ENCODE data around the gene FAM3A. TPM values are rescaled to one million over a fixed set of nuclear protein-coding genes. Genes with fewer than 3 reads are reported as not detected.
"Not testable (repeated sequence)": the region's sequence is repeated elsewhere in the genome, so short reads cannot be mapped to it uniquely, and the experiment has no call there.

FAM3A gene
- polyA plus RNA-seq, 1 donor from 2014 or later, result 19.5 TPM

DNA sequence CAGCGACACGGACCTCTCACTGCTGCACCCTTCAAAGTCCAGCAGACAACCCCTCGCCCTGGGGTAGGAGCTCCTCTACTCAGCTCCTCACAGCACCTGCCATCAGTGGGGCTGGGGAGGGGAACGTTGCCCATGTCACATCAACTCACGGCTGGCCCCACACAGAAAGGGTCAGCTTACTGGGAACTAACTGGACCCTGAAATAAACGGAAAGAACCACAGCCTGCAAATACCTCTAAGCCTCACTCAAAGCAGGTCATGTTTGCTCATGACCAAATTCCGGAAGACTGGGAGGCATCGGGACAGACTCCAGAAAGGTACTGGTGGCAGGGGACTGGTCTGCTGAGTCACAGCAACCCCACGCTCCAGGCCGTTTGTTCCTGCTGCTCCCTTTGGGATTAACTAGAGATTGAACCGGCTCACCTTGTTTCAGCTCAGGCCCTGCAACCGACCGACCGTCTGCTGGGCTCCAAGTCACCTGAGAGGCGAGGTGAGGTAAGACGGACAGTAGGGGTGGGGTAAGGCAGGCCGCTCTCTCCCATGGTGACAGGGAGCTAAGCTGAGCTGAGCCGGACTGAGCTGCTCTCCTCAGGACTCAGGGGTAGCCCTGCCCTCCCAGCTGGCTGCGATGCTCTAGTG lies 25.0 kb upstream of the FAM3A start:
- Histone ChIP-seq H2AFZ (ENCODE audit: low read depth, low read length) (no peak overlapping the region), H3K27me3 (ENCODE audit: insufficient read depth, low read depth, low read length) (no peaks in the 10 kb centered on the region), H3K27ac (ENCODE audit: low read length) (no peak overlapping the region), H3K9ac (ENCODE audit: low read length) (no peak overlapping the region), H4K20me1 (ENCODE audit: insufficient read depth) (no peaks in the 10 kb centered on the region), H3K4me2 (ENCODE audit: low read length) (no peak overlapping the region), H3K4me3 (ENCODE audit: low read length) (no peak overlapping the region), H3K9me3 (ENCODE audit: low read length) (no peaks in the 10 kb centered on the region), H3K79me2 (replicated peaks; ENCODE audit: insufficient read depth, low read length) (no peaks in the 10 kb centered on the region), H3K36me3 (ENCODE audit: insufficient read depth, low read length) (no peaks in the 10 kb centered on the region), H3K9me2 (ENCODE audit: insufficient read depth, low read length) (no peaks in the 10 kb centered on the region), H3F3A (ENCODE audit: insufficient read depth, low read length, poor library complexity, severe bottlenecking) (no peaks in the 10 kb centered on the region)
- no peak for TF ChIP-seq SMC3 (conservative IDR thresholded peaks at IDR 0.05; ENCODE audit: poor library complexity)
- no peak for TF ChIP-seq CTCF (IDR thresholded peaks at IDR 0.05; ENCODE audit: poor library complexity, severe bottlenecking)
- TF ChIP-seq, protein P1, sequence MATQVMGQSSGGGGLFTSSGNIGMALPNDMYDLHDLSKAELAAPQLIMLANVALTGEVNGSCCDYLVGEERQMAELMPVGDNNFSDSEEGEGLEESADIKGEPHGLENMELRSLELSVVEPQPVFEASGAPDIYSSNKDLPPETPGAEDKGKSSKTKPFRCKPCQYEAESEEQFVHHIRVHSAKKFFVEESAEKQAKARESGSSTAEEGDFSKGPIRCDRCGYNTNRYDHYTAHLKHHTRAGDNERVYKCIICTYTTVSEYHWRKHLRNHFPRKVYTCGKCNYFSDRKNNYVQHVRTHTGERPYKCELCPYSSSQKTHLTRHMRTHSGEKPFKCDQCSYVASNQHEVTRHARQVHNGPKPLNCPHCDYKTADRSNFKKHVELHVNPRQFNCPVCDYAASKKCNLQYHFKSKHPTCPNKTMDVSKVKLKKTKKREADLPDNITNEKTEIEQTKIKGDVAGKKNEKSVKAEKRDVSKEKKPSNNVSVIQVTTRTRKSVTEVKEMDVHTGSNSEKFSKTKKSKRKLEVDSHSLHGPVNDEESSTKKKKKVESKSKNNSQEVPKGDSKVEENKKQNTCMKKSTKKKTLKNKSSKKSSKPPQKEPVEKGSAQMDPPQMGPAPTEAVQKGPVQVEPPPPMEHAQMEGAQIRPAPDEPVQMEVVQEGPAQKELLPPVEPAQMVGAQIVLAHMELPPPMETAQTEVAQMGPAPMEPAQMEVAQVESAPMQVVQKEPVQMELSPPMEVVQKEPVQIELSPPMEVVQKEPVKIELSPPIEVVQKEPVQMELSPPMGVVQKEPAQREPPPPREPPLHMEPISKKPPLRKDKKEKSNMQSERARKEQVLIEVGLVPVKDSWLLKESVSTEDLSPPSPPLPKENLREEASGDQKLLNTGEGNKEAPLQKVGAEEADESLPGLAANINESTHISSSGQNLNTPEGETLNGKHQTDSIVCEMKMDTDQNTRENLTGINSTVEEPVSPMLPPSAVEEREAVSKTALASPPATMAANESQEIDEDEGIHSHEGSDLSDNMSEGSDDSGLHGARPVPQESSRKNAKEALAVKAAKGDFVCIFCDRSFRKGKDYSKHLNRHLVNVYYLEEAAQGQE (IDR thresholded peaks at IDR 0.05; ENCODE audit: borderline replicate concordance), result no peak
- TF ChIP-seq MXI1 (conservative IDR thresholded peaks at IDR 0.05; ENCODE audit: poor library complexity, severe bottlenecking), result no peak
- TF ChIP-seq EZH2 (IDR thresholded peaks at IDR 0.05; ENCODE audit: borderline replicate concordance, insufficient read depth, low read length, poor library complexity, severe bottlenecking), result no peak
- TF ChIP-seq EP300 (conservative IDR thresholded peaks at IDR 0.05; ENCODE audit: poor library complexity, severe bottlenecking), result no peak
- no peak for TF ChIP-seq RAD21 (conservative IDR thresholded peaks at IDR 0.05)
- TF ChIP-seq TAF1 (IDR thresholded peaks at IDR 0.05; ENCODE audit: low read depth), result no peak
- TF ChIP-seq POLR2AphosphoS5 (IDR thresholded peaks at IDR 0.05), result no peak

- H4K20me1 ChIP-seq (ENCODE audit: insufficient read depth); H2AFZ ChIP-seq (ENCODE audit: low read depth, low read length); H3K79me2 ChIP-seq (replicated peaks; ENCODE audit: insufficient read depth, low read length); H3K4me3 ChIP-seq (ENCODE audit: low read length); H3F3A ChIP-seq (ENCODE audit: insufficient read depth, low read length, poor library complexity, severe bottlenecking); H3K4me2 ChIP-seq (ENCODE audit: low read length); H3K9me2 ChIP-seq (ENCODE audit: insufficient read depth, low read length); H3K27me3 ChIP-seq (ENCODE audit: insufficient read depth, low read depth, low read length); H3K9me3 ChIP-seq (ENCODE audit: low read length); H3K9ac ChIP-seq (ENCODE audit: low read length); H3K27ac ChIP-seq (ENCODE audit: low read length); H3K36me3 ChIP-seq (ENCODE audit: insufficient read depth, low read length): not testable (repeated sequence)
Observed at GRCh38 chrX:154540365-154540764, 24.3 kb upstream of the FAM3A start.

DNA sequence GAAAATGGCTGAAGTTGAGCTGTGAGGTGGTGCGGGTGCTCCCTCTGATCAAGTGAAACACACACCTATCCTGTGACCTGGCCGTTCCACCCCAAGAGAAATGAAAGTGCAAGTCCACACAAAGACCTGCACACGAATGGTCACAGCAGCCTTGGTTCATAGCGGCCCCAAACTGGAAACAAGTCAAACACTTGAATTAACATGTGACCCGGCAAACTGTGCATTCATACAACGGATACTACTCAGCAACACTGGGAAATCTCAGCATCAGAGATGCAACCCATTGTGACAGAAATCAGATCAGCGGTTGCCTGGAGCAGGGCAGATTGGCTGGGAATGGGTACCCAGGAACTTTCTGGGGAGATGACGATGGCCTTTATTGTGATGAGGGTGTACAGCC lies 23.0 kb upstream of the FAM3A start:
- Histone ChIP-seq H3K4me3 (ENCODE audit: low read length) (no peak overlapping the region), H4K20me1 (ENCODE audit: insufficient read depth) (no peaks in the 10 kb centered on the region)
- TF ChIP-seq SMC3 (conservative IDR thresholded peaks at IDR 0.05; ENCODE audit: poor library complexity), result no peak
- TF ChIP-seq RAD21 (conservative IDR thresholded peaks at IDR 0.05), result no peak
- TF ChIP-seq EP300 (conservative IDR thresholded peaks at IDR 0.05; ENCODE audit: poor library complexity, severe bottlenecking), result no peak
- TF ChIP-seq POLR2AphosphoS5 (IDR thresholded peaks at IDR 0.05), result no peak
- TF ChIP-seq, protein P1 (IDR thresholded peaks at IDR 0.05; ENCODE audit: borderline replicate concordance), result no peak
- TF ChIP-seq EZH2 (IDR thresholded peaks at IDR 0.05; ENCODE audit: borderline replicate concordance, insufficient read depth, low read length, poor library complexity, severe bottlenecking), result no peak
- TF ChIP-seq MXI1 (conservative IDR thresholded peaks at IDR 0.05; ENCODE audit: poor library complexity, severe bottlenecking), result no peak
- no peak for TF ChIP-seq CTCF (IDR thresholded peaks at IDR 0.05; ENCODE audit: poor library complexity, severe bottlenecking)
- TF ChIP-seq TAF1 (IDR thresholded peaks at IDR 0.05; ENCODE audit: low read depth), result no peak

More for the DNA sequence above, 23.0 kb upstream of the FAM3A start:
- no peak overlapping the region for H2AFZ ChIP-seq (ENCODE audit: low read depth, low read length)
- no peaks in the 10 kb centered on the region for H3K9me2 ChIP-seq (ENCODE audit: insufficient read depth, low read length)
- no peak overlapping the region for H3K4me2 ChIP-seq (ENCODE audit: low read length)
- no peaks in the 10 kb centered on the region for H3K27me3 ChIP-seq (ENCODE audit: insufficient read depth, low read depth, low read length)
- H3K9me3 ChIP-seq (ENCODE audit: low read length), result no peaks in the 10 kb centered on the region
- H3K79me2 ChIP-seq (replicated peaks; ENCODE audit: insufficient read depth, low read length), result no peaks in the 10 kb centered on the region
- no peaks in the 10 kb centered on the region for H3F3A ChIP-seq (ENCODE audit: insufficient read depth, low read length, poor library complexity, severe bottlenecking)
- no peak overlapping the region for H3K27ac ChIP-seq (ENCODE audit: low read length)
- no peaks in the 10 kb centered on the region for H3K36me3 ChIP-seq (ENCODE audit: insufficient read depth, low read length)
- H3K9ac ChIP-seq (ENCODE audit: low read length), result no peak overlapping the region

Measured in neural cell (in vitro differentiated cells).